IMR-90 (cell line): Measurements from ENCODE around the gene SCAF11. TPM values are rescaled to one million over a fixed set of nuclear protein-coding genes. Genes with fewer than 3 reads are reported as not detected.
"Not testable (repeated sequence)": the region's sequence is repeated elsewhere in the genome, so short reads cannot be mapped to it uniquely, and the experiment has no call there.

Experiments used
- ATAC-seq: fragments of 200-7000 bp; cut with Tn5 transposase; 2 replicates; pipeline ENCODE4 v1.9.1; 2020; ENCODE audit warnings: low read depth, mild to moderate bottlenecking, moderate library complexity
- BruUV-seq: library from RNA; stranded (reverse); fragments of 400-500 nt; replicated peaks from 2 replicates; lab custom pipeline; 2021; lab: Mats Ljungman, UMichigan
- CTCF ChIA-PET: fragments of 300-600 bp; formaldehyde crosslinking; extraction: SDS; loops from one replicate; lab custom pipeline; 2021; ENCODE audit warnings: antibody characterized with exemption; lab: Yijun Ruan, JAX
- POLR2A ChIA-PET: fragments of 300-600 bp; sonication (Branson Sonifier 250); formaldehyde crosslinking; loops from one replicate; lab custom pipeline; 2022; ENCODE audit warnings: antibody characterized with exemption; ENCODE audit not compliant: unreplicated experiment; lab: Charles Lee
- DNase-seq: peaks from one replicate; pipeline ENCODE4 v3.0.0; 2013
- H2AFZ ChIP-seq: replicated peaks from 2 replicates; pipeline ENCODE3; 2013; ENCODE audit warnings: low read length, mild to moderate bottlenecking; ENCODE audit not compliant: poor library complexity
- H2AK5ac ChIP-seq: 2 replicates; pipeline ENCODE4 v1.6.1; 2013; ENCODE audit warnings: low read depth, low read length, inconsistent platforms
- H2AK9ac ChIP-seq: replicated peaks from 2 replicates; pipeline ENCODE3; 2013; ENCODE audit warnings: mild to moderate bottlenecking, low read depth, low read length, moderate library complexity; ENCODE audit not compliant: poor library complexity
- H2BK120ac ChIP-seq: 2 replicates; pipeline ENCODE4 v1.6.1; 2013; ENCODE audit warnings: low read depth, low read length, inconsistent platforms
- H2BK15ac ChIP-seq: 3 replicates; pipeline ENCODE4 v1.6.1; 2013; ENCODE audit warnings: low read depth, low read length, inconsistent platforms
- H2BK20ac ChIP-seq: 2 replicates; pipeline ENCODE4 v1.6.1; 2013; ENCODE audit warnings: low read depth, mild to moderate bottlenecking, inconsistent platforms, low read length, moderate library complexity
- H2BK5ac ChIP-seq: 2 replicates; pipeline ENCODE4 v1.6.1; 2013; ENCODE audit warnings: mild to moderate bottlenecking, low read depth, low read length, inconsistent platforms; ENCODE audit not compliant: poor library complexity, severe bottlenecking
- H3K14ac ChIP-seq: replicated peaks from 2 replicates; pipeline ENCODE4 v1.6.1; 2013; ENCODE audit warnings: low read depth, low read length, inconsistent platforms
- H3K18ac ChIP-seq: 2 replicates; pipeline ENCODE4 v1.6.1; 2013; ENCODE audit warnings: low read depth, low read length, control low read depth
- H3K23ac ChIP-seq: 2 replicates; pipeline ENCODE4 v1.6.1; 2013; ENCODE audit warnings: low read depth, low read length, inconsistent platforms
- H3K27ac ChIP-seq: 2 replicates; pipeline ENCODE4 v1.5.1; 2013; ENCODE audit warnings: mild to moderate bottlenecking, control low read depth, low read length; ENCODE audit not compliant: insufficient read depth
- H3K27me3 ChIP-seq: 2 replicates; pipeline ENCODE4 v1.6.1; 2013; ENCODE audit warnings: low read length; ENCODE audit not compliant: control insufficient read depth, insufficient read depth
- H3K36me3 ChIP-seq: 2 replicates; pipeline ENCODE4 v1.6.1; 2013; ENCODE audit warnings: low read length, mixed read lengths; ENCODE audit not compliant: control insufficient read depth, insufficient read depth
- H3K4ac ChIP-seq: 2 replicates; pipeline ENCODE4 v1.6.1; 2013; ENCODE audit warnings: low read depth, low read length, inconsistent platforms
- H3K4me1 ChIP-seq: 2 replicates; pipeline ENCODE4 v1.6.1; 2013; ENCODE audit warnings: low read length, mixed read lengths; ENCODE audit not compliant: control insufficient read depth, insufficient read depth
- H3K4me2 ChIP-seq: 2 replicates; pipeline ENCODE4 v1.6.1; 2013; ENCODE audit warnings: low read depth, mild to moderate bottlenecking, control low read depth, low read length, moderate library complexity
- H3K4me3 ChIP-seq: 2 replicates; pipeline ENCODE4 v1.5.1; 2013; ENCODE audit warnings: low read depth, mild to moderate bottlenecking, control low read depth, low read length, moderate library complexity; ENCODE audit not compliant: insufficient read depth
- H3K56ac ChIP-seq: 2 replicates; pipeline ENCODE4 v1.6.1; 2013; ENCODE audit warnings: low read length, inconsistent platforms; ENCODE audit not compliant: insufficient read depth; ENCODE audit errors: extremely low read depth
- H3K79me1 ChIP-seq, 2 experiments: 2 replicates each; pipeline ENCODE4 v1.6.1; 2013; ENCODE audit warnings: low read length in 2 of 2, inconsistent platforms in 1 of 2, low read depth in 1 of 2
- H3K9ac ChIP-seq: 2 replicates; pipeline ENCODE4 v1.6.1; 2013; ENCODE audit warnings: low read depth, low read length, control low read depth
- H3K9me1 ChIP-seq: 2 replicates; pipeline ENCODE4 v1.6.1; 2013; ENCODE audit warnings: low read length, inconsistent platforms; ENCODE audit not compliant: insufficient read depth
- H3K9me3 ChIP-seq: 2 replicates; pipeline ENCODE4 v1.6.1; 2013; ENCODE audit warnings: low read length; ENCODE audit not compliant: control insufficient read depth, insufficient read depth
- H4K20me1 ChIP-seq: 2 replicates; pipeline ENCODE4 v1.6.1; 2013; ENCODE audit warnings: low read length, inconsistent platforms; ENCODE audit not compliant: insufficient read depth
- H4K5ac ChIP-seq: 2 replicates; pipeline ENCODE4 v1.6.1; 2013; ENCODE audit warnings: mild to moderate bottlenecking, low read depth, low read length, control low read depth
- H4K8ac ChIP-seq, 2 experiments: 2 replicates each; pipeline ENCODE4 v1.6.1; 2013; ENCODE audit warnings: low read depth in 2 of 2, low read length in 2 of 2, control low read depth in 1 of 2, inconsistent platforms in 1 of 2
- H4K91ac ChIP-seq: 2 replicates; pipeline ENCODE4 v1.6.1; 2013; ENCODE audit warnings: low read depth, low read length, inconsistent platforms; ENCODE audit not compliant: insufficient read depth
- WGBS, 2 experiments: methylation state at CpG; one replicate each; pipeline versions ENCODE4 v1.1.5 to v1.1.7; 2013; ENCODE audit warnings: missing lambda C conversion rate in 2 of 2; ENCODE audit not compliant: insufficient read length in 1 of 2; ENCODE audit errors: extremely low coverage in 2 of 2; 5-methylcytosine and 5-hydroxymethylcytosine counted together
- dilution Hi-C: fragments of 300-500 bp; cut with HindIII; formaldehyde crosslinking; loops from one replicate; pipeline ENCODE4 v1.14.3; 2018; ENCODE audit warnings: low sequenced_read_pairs; ENCODE audit not compliant: unreplicated experiment
- in situ Hi-C: fragments of 300-500 bp; cut with MboI; formaldehyde crosslinking; loops from 3 replicates; pipeline ENCODE4 v1.14.3; 2019; ENCODE audit warnings: low sequenced_read_pairs, inconsistent platforms, mixed read lengths
- intact Hi-C: fragments of 100-400 bp; cut with micrococcal nuclease; formaldehyde crosslinking; loops from 2 replicates; pipeline ENCODE4 v1.10.0; 2022
- polyA plus RNA-seq, 3 experiments: library from polyadenylated mRNA; depleted of rRNA; stranded (reverse); fragments of >200 nt; gene quantifications; 2 replicates each; pipeline ENCODE4 v1.2.3, GENCODE V29; 2012; ENCODE audit warnings: low replicate concordance in 1 of 3
- total RNA-seq: library from RNA; depleted of rRNA; stranded (reverse); fragments of >200 nt; gene quantifications from 2 replicates; pipeline ENCODE4 v1.2.3, GENCODE V29; 2012

SCAF11 gene
- total and polyA plus RNA-seq, 2 of the 4 experiments (the other 2 are of a cell fraction): 33.9 to 70.4 TPM

- H3K9me3 ChIP-seq, ATAC-seq, H4K5ac ChIP-seq, H3K14ac ChIP-seq, POLR2A ChIA-PET, H3K18ac ChIP-seq, H2AK5ac ChIP-seq, BruUV-seq, H2AK9ac ChIP-seq, H3K9me1 ChIP-seq, H4K8ac ChIP-seq, H3K4ac ChIP-seq, H3K9ac ChIP-seq, dilution Hi-C loops, DNase-seq, H3K36me3 ChIP-seq, H4K91ac ChIP-seq, H3K27me3 ChIP-seq, H3K56ac ChIP-seq, H2BK5ac ChIP-seq, H2BK20ac ChIP-seq, H3K4me1 ChIP-seq, H2BK120ac ChIP-seq, H3K4me2 ChIP-seq, H3K79me1 ChIP-seq, H3K27ac ChIP-seq, H3K23ac ChIP-seq, H4K20me1 ChIP-seq, H3K4me3 ChIP-seq, H2BK15ac ChIP-seq, CTCF ChIA-PET, intact Hi-C loops, H2AFZ ChIP-seq: not testable (repeated sequence)
- in situ Hi-C loops: loop anchor here (25.0 kb wide), 1 partner anchor 481 kb away; no protein-coding TSS in a partner anchor
- WGBS, 2 experiments: no CpG with 5 or more reads among the region's 4 CpGs
Observed at GRCh38 chr12:46018712-46019111, 28.3 kb upstream of the SCAF11 start.

- H2AFZ ChIP-seq, ATAC-seq, H4K8ac ChIP-seq, H3K27me3 ChIP-seq, DNase-seq, H3K36me3 ChIP-seq, H4K91ac ChIP-seq, H2BK15ac ChIP-seq, H2AK5ac ChIP-seq, dilution Hi-C loops, BruUV-seq, H4K5ac ChIP-seq, H3K4me2 ChIP-seq, intact Hi-C loops, H3K27ac ChIP-seq, H3K9me3 ChIP-seq, H2AK9ac ChIP-seq, H3K14ac ChIP-seq, H3K23ac ChIP-seq, H2BK120ac ChIP-seq, H2BK20ac ChIP-seq, H3K9me1 ChIP-seq, H4K20me1 ChIP-seq, H3K18ac ChIP-seq, H3K4me1 ChIP-seq, H3K9ac ChIP-seq, H3K79me1 ChIP-seq, POLR2A ChIA-PET, H2BK5ac ChIP-seq, H3K4me3 ChIP-seq, H3K56ac ChIP-seq, H3K4ac ChIP-seq, CTCF ChIA-PET: not testable (repeated sequence)
- in situ Hi-C loops: loop anchor here (25.0 kb wide), 1 partner anchor 481 kb away; no protein-coding TSS in a partner anchor
- WGBS, 2 experiments: 90% methylated on average over 11 of the region's 33 CpGs; no CpG with 5 or more reads in 1 of the 2 experiments
Observed at GRCh38 chr12:46017866-46018375, 27.5 kb upstream of the SCAF11 start.
